SK-N-SH (cell line): Measurements from ENCODE around the gene COL8A2.

Experiments
- ELF1 ChIP-seq: IDR thresholded peaks from 2 replicates; pipeline ENCODE4 v1.4.0; 2012
- EP300 ChIP-seq, 2 experiments: IDR thresholded peaks; 2 replicates each; pipeline versions ENCODE4 v1.4.0 to v1.6.1; 2012; ENCODE audit warnings: borderline replicate concordance in 1 of 2, low read depth in 1 of 2, low read length in 1 of 2
- MXI1 ChIP-seq: IDR thresholded peaks from 2 replicates; pipeline ENCODE4 v1.6.1; 2012; ENCODE audit warnings: mild to moderate bottlenecking, low read depth, low read length, improper control_type of control experiment
- POLR2AphosphoS5 ChIP-seq: IDR thresholded peaks from 2 replicates; pipeline ENCODE4 v1.6.1; 2012; ENCODE audit warnings: low read depth, low read length
- TF ChIP-seq, protein P1 (sequence below): fragments of 200-600 bp; sonication (generic); IDR thresholded peaks from 2 replicates; pipeline ENCODE4 v1.6.1; 2017; ENCODE audit warnings: antibody characterized with exemption, mild to moderate bottlenecking, moderate library complexity

- TF ChIP-seq, protein P1, sequence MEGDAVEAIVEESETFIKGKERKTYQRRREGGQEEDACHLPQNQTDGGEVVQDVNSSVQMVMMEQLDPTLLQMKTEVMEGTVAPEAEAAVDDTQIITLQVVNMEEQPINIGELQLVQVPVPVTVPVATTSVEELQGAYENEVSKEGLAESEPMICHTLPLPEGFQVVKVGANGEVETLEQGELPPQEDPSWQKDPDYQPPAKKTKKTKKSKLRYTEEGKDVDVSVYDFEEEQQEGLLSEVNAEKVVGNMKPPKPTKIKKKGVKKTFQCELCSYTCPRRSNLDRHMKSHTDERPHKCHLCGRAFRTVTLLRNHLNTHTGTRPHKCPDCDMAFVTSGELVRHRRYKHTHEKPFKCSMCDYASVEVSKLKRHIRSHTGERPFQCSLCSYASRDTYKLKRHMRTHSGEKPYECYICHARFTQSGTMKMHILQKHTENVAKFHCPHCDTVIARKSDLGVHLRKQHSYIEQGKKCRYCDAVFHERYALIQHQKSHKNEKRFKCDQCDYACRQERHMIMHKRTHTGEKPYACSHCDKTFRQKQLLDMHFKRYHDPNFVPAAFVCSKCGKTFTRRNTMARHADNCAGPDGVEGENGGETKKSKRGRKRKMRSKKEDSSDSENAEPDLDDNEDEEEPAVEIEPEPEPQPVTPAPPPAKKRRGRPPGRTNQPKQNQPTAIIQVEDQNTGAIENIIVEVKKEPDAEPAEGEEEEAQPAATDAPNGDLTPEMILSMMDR = no peak
- TF ChIP-seq POLR2AphosphoS5 = no peak
- no peak for TF ChIP-seq EP300 (IDR thresholded peaks at IDR 0.05; ENCODE audit: borderline replicate concordance in 1 of 2, low read depth in 1 of 2, low read length in 1 of 2)
- TF ChIP-seq MXI1 = no peak
- TF ChIP-seq ELF1 = no peak
Observed at GRCh38 chr1:36144413-36144812, 19.4 kb upstream of the COL8A2 start.
